ENCODE results near the gene DYRK1B.

The DYRK1B gene

DNA sequence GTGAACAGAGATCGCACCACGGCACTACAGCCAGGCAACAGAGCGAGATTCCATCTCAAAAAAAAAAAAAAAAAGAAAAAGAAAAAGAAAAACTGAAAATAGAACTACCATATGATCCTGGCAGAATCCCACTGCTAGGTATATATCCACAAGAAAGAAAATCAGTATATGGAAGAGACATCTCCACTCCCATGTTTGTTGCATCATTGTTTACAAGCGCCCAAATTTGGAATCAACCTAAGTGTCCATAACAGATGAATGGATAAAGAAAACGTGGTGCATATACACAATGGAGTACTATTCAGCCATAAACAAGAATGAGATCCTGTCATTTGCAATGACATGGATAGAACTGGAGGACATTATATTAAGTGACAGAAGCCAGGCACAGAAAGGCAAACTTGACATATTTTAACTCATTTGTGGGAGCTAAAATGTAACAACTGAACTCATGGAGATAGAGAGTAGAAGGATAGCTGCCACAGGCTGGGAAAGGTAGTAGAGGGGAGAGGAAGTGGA is 26.1 kb downstream of the DYRK1B start:
- DNase-seq, result no peak

DNA sequence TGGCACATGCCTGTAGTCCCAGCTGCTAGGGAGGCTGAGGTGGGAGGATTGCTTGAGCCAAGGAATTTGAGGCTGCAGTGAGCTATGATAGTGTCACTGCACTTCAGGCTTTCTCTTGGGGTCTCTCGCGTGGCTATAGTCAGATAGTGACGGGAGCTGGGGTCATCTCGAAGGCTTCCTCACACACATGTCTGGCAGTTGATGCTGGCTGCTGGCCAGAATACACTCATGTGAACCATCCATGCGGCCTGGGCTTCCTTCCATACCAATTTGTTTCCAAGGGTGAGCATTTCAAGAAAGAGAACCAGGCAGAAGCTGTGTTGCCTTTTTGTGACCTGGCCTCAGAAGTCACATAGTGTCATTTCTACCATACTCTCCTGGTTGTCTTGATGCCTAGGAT is 28.9 kb downstream of the DYRK1B start:
- DNase-seq, result no peak

DNA sequence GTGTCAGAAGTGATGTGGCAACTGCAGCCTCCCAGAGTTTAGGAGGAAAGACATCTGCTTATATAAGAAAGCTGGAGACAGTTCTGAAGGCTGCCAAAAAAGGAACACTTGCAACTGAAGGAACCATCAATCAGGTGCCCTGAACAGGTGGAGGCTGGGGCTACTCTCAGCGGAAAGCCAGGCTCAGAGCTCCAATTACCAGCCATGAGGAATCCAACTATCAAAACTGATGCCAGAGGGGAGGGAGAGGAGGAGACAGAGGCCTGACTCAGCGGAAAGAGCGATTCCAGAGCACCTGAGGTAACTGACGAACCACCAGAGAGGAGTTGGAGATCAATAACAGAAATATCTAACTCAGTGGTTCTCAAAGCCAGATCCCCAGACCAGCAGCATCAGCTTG is 31.0 kb downstream of the DYRK1B start:
- DNase-seq, result no peak

DNA sequence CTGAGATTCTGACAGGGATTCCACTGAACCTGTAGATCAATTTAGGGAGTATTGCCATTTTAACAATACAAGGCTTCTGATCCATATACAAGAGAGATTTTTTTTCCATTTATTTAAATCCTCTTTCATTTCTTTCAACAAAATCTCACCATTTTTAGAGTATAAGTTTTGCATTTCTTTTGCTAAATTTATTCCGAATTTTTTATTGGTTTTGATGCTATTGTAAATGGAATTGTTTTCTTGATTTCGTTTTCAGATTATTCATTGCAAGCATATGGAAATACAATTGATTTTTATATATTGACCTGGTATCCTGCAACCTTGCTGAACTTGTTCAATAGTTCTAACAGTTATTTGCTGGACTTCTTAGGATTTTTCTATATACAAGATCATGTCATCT is 36.9 kb downstream of the DYRK1B start:
- no peak for DNase-seq

DNA sequence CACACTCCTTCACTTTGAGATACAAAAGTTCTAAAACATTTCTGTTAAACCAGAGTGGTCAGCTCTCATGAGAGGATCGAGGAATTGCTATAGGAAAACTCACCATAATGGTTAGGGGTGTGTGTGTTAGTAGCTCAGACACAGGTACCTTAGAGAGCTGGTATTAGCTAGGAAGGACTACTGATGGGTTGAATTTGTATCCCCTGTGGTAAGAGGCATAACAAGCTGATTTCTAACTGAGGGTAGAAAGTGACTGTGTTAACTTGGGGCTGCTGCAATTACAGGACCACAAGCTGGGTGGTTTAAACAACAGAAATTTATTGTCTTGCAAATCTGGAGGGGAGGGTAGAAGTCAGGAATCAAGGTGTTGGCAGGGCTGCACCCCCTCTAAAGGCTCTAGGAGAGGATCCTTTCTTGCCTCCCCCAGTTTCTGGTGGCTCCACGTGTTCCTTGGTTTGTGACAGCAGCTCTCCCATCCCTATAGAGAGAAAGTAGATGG is 37.9 kb downstream of the DYRK1B start:
- no peak for DNase-seq

DNA sequence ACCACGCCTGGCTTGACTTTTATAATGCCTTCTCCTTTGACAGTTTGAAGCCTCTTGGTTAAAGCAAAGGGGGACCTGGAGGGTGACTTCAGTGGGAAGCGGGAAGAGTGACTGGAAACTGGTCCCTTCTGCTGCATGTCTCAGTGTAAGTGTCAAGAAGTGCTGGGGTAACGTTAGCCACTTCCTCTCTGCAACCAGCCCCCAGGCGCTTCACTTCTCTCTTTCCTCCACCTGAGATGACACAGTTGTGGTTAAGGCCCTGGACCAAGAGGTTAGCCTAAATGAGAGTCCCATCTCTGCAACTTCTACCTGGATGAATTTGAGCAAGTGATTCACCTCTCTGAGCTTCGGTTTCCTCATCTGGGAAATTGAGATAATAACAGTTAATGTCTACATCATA is 39.0 kb downstream of the DYRK1B start:
- DNase-seq, result no peak

DNA sequence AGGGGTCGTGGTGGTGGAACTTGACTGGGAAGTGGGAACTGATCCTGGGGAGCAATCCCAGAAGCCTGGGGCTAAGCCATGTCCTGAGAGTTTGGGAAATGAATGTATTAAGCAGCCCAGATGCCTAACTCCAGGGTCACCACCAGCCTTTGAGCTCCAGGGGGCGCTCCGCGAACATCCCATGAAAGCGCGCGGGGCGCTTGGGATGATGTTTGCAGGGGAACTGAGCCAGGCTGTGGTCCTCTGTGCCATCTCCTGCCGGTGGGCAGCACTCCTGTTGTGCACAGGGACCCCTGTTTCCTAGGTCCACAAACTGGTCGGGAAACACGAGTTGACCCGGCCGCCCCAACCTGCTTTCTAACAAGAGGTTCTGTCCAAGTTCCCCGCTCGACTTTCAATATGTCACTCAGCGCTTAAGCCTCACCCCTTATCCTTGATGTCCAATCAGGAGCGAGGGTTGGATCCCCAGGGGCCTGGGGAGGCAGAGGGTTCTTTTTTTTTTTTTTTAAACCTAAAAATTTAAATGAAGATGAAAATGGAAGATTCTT is 40.9 kb downstream of the DYRK1B start:
- peak; percentile 25 for DNase-seq

DNA sequence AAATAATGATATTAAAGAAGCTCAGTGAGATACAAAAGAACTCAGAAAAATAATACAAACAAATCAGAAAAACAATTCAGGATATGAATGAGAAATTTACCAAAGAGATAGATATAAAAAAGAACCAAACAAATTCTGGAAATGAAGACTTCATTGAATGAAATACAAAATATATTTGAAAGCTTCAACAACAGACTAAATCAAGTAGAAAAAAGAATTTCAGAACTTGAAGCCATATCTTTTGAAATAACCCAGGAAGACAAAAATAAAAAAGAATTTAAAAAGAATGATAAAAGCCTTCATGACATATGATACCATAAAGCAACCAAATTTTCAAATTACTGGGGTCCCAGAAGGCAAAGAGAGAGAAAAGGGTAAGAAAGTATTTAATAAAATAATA is 45.7 kb downstream of the DYRK1B start:
- DNase-seq, result no peak

DNA sequence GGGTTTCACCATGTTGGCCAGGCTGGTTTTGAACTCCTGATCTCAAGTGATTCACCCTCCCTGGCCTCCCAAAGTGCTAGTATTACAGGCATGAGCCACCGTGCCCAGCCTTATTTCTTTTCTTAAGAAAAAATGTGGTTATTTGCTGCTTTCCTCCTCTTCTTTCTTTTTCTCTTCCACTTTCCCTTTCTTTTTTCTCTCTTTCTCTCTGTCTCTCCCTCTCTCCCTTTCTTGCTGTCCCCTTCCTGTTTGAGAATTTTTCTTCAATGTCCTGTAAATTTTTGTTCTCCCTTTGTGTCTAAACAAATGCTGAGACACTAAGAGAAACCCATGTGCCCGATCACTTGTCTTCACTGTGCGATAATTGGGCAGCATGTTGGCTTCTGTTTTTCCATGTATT is 53.1 kb downstream of the DYRK1B start:
- DNase-seq, result no peak

DNA sequence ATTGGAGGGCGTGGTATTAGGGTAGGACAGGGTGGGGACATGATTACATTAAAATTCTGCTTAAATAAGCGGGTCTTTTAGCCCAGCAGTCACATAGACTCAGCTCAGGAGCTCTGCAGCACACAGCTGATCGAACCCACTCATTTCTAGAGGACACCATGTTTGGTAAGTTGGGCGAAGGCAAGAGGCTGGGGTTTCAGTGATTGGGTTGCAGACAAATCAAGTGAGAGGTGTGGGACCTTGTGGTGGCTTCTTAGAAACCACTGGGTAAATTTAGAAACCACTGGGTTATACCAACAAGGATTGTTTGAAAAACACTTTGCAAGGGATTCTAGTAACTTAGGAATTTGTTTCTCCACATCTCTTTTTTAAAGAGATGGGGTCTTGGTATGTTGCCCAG is 55.2 kb downstream of the DYRK1B start, which contains the start of gene LEUTX:
TSS of gene LEUTX (plus strand) at position 92 of the 400 bp plus-strand sequence. CDS start at position 159, 67 bp downstream.
- no peak for DNase-seq

Measured in NCI-H510A (cell line).